ENCODE data around the gene NGB. TPM values are rescaled to one million over a fixed set of nuclear protein-coding genes. Genes with fewer than 3 reads are reported as not detected.

Gene NGB
- total RNA-seq, 1 donor from 2014 or later = not detected

DNA sequence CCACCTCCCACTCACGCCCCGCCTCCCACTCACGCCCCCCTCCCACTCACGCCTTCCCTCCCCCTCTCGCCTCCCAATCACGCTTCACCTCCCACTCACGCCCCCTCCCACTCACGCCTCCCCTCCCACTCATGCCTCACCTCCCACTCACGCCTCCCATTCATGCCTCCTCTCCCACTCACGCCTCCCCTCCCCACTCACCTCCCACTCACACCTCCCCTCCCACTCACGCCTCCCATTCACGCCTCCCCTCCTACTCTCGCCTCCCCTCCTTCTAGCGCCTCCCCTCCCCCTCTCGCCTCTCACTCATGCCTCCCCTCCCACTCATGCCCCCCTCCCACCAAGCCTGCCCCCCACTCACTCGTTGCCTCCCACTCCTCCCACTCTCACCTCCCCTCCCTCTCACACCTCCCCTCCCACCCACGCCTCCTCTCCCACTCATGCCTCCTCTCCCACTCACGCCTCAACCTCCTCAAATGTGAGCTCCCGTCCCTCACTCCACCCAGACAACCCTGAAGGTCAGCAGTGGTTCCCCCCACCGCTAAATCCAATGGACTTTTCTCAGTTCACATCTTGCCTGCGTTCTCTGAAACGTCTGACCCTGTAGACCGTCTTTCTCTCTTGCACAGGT lies 49.6 kb downstream of the NGB start:
- H3K4me1 ChIP-seq = no peaks in the 10 kb centered on the region
- intact Hi-C loops (cut with DNase I) = no loop called here
- no peak for TF ChIP-seq CTCF (IDR thresholded peaks at IDR 0.05)
- DNase-seq (no peak), ATAC-seq (no peak)
- no peaks in the 10 kb centered on the region for H3K36me3 ChIP-seq
- H3K4me3 ChIP-seq = no peak overlapping the region
- H3K27ac ChIP-seq = no peak overlapping the region
- H3K9me3 ChIP-seq = no peaks in the 10 kb centered on the region
- H3K27me3 ChIP-seq = no peaks in the 10 kb centered on the region

DNA sequence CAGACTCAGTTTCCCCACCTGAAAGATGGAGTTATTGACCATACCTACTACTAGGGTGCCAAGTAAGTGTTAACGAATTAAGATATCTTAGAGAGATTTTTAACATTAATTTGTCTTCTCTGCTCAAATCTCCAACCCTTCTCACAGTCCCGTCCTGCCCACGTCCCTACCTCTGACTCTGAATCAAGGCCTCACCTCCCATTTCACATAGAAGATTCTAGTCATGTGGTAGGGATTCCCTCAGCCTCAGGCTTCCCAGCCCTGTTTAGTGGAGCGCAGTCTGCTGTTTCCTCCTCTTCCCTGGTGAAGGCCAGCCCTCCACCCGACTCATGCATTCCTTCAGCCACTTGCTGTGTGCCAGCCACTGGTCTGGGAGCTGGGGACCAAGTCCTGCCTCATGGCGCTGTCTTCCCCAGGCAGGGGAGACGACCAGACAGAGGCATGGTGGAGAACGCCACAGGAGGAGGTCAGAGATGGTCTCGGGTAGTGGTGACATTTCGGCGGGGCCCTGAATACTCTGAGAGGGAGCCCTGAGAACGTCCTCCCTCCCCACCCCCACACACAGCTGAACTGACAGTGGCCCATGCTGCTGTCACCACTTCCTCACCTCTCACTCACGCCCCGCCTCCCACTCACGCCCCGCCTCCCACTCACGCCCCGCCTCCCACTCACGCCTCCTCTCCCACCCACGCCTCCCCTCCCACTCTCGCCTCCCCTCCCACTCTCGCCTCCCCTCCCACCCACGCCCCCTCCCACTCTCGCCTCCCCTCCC lies 50.6 kb downstream of the NGB start:
- H3K4me1 ChIP-seq = no peaks in the 10 kb centered on the region
- no peaks in the 10 kb centered on the region for H3K36me3 ChIP-seq
- no peaks in the 10 kb centered on the region for H3K27me3 ChIP-seq
- no peaks in the 10 kb centered on the region for H3K9me3 ChIP-seq
- ATAC-seq (no peak), DNase-seq (no peak)
- no peak overlapping the region for H3K4me3 ChIP-seq
- intact Hi-C loops (cut with DNase I) = no loop called here
- no peak for TF ChIP-seq CTCF (IDR thresholded peaks at IDR 0.05)
- H3K27ac ChIP-seq = no peak overlapping the region

DNA sequence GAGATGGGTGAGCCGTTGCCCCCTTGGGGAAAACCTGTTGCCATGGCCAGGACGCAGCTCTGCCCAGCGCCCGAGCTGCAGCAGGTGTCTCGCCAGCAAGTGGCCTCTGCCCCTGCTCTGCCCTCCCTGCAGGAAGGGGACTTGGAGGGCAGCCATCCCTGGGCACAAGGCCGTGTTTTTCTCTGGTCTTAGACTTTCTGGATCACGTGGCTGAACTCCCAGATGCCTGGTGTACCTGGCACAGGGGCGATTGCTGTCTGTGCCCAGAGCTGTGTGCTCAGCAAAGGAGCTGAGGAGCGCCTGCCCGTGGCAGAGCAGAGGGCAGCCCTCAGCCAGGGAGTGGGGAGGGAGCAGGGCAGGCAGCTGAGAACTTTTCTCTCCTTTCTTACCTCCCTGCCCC lies 51.4 kb downstream of the NGB start:
- Histone ChIP-seq H3K36me3 (no peaks in the 10 kb centered on the region), H3K27me3 (no peaks in the 10 kb centered on the region), H3K4me3 (no peak overlapping the region), H3K4me1 (no peaks in the 10 kb centered on the region), H3K9me3 (no peaks in the 10 kb centered on the region), H3K27ac (no peak overlapping the region)
- intact Hi-C loops (cut with DNase I) = no loop called here
- TF ChIP-seq CTCF (IDR thresholded peaks at IDR 0.05) = no peak
- ATAC-seq (no peak), DNase-seq (no peak)

DNA sequence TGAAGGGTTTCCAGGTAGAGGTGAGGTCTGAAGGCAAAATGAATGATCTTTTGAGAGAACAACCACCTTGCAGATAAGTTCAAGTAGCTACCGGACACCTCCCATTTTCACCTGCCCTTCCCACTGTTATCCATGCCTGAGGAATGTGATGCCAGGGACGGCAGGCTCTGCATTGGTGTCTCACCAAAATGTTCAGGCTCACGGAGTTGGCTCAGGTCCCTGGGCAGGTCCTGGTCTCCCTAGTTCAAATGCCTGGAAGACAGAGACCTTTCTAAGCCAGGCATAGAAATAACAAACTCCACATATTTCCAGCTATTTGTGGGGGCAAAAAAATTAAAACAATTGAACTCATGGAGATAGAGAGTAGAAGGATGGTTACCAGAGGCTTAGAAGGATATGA lies 53.5 kb downstream of the NGB start:
- no peaks in the 10 kb centered on the region for H3K4me1 ChIP-seq
- DNase-seq = no peak
- H3K27ac ChIP-seq = no peak overlapping the region
- no peak overlapping the region for H3K4me3 ChIP-seq
- TF ChIP-seq CTCF (IDR thresholded peaks at IDR 0.05) = no peak
- H3K27me3 ChIP-seq = no peaks in the 10 kb centered on the region
- intact Hi-C loops (cut with DNase I) = no loop called here
- no peaks in the 10 kb centered on the region for H3K9me3 ChIP-seq
- no peak for ATAC-seq
- no peaks in the 10 kb centered on the region for H3K36me3 ChIP-seq

Small RNA genes lying within 50 kb of the gene (microRNA-seq; reads per million reads assigned to microRNA genes)
- not detected for gene MIR1260A (ENCODE audit: borderline microRNAs expressed)

Other genes with a start within 250 kb of the NGB start
- 50.6 TPM for gene IRF2BPL, start 242.5 kb downstream of the NGB start, total RNA-seq
- gene CIPC, start 172.9 kb downstream of the NGB start, total RNA-seq = 24.9 TPM
- not detected for gene ZDHHC22, start 129.4 kb downstream of the NGB start, total RNA-seq
- 0.06 TPM for gene TMEM63C, start 89.4 kb downstream of the NGB start, total RNA-seq
- gene POMT2, start 49.7 kb upstream of the NGB start, total RNA-seq = 29.4 TPM
- 9.8 TPM for gene GSTZ1, start 49.8 kb upstream of the NGB start, total RNA-seq
- 11.3 TPM for gene TMED8, start 105.9 kb upstream of the NGB start, total RNA-seq
- gene SAMD15, start 106.2 kb upstream of the NGB start, total RNA-seq = 0.41 TPM
- 0.55 TPM for gene NOXRED1, start 152.3 kb upstream of the NGB start, total RNA-seq
- 14.5 TPM for gene VIPAS39, start 186.4 kb upstream of the NGB start, total RNA-seq
- 120 TPM for gene AHSA1, start 186.9 kb upstream of the NGB start, total RNA-seq
- gene ISM2, start 227.6 kb upstream of the NGB start, total RNA-seq = not detected